Renal cortex interstitium (tissue), 11 donors: ENCODE measurements around the gene SAT1. TPM values are rescaled to one million over a fixed set of nuclear protein-coding genes. Genes with fewer than 3 reads are reported as not detected.

ENCODE experiments used
- DNase-seq, 11 donors: peaks; one replicate each; pipeline ENCODE4 v3.0.0-alpha.2; 2013; ENCODE audit warnings: low read depth in 9 of 11, low spot score in 4 of 11; ENCODE audit errors: extremely low read depth in 1 of 11
- polyA plus RNA-seq, 3 donors: library from polyadenylated mRNA; unstranded; fragments of 120-200 nt; gene quantifications; one replicate each; pipeline ENCODE4 v1.2.1, GENCODE V29; 2013; ENCODE audit not compliant: insufficient read length in 3 of 3

SAT1 gene
- polyA plus RNA-seq, 3 donors, result 194 to 321 (median 262) TPM

GRCh38 chrX:23820235-23820782 lies 37.3 kb downstream of the SAT1 start:
- DNase-seq, result no peak

- no peak for DNase-seq
Observed at GRCh38 chrX:23821847-23822246, 38.9 kb downstream of the SAT1 start.

- DNase-seq, result no peak
Observed at GRCh38 chrX:23822397-23822796, 39.4 kb downstream of the SAT1 start.

GRCh38 chrX:23822841-23823240 lies 39.9 kb downstream of the SAT1 start:
- no peak for DNase-seq

GRCh38 chrX:23825675-23826074 lies 42.7 kb downstream of the SAT1 start:
- no peak for DNase-seq

- no peak for DNase-seq
Observed at GRCh38 chrX:23826216-23826615, 43.2 kb downstream of the SAT1 start.

- DNase-seq, result no peak
Observed at GRCh38 chrX:23826653-23827052, 43.7 kb downstream of the SAT1 start.

GRCh38 chrX:23828881-23829280 lies 45.9 kb downstream of the SAT1 start:
- DNase-seq, result no peak

- no peak for DNase-seq
Observed at GRCh38 chrX:23832721-23833120, 49.7 kb downstream of the SAT1 start.

Other genes with a start within 250 kb of the SAT1 start
- gene PRDX4, start 115.7 kb upstream of the SAT1 start, polyA plus RNA-seq, result 100 to 1,000 TPM in 2 of 3 donors, 10 to 100 TPM in 1; 83.9 to 125 (median 107) TPM
- 10 to 100 TPM; 30.3 to 46.6 (median 37.2) TPM for gene ACOT9, start 39.9 kb upstream of the SAT1 start, polyA plus RNA-seq
- 10 to 100 TPM; 33.9 to 44.4 (median 37.2) TPM for gene APOO, start 124.8 kb downstream of the SAT1 start, polyA plus RNA-seq
- gene CXorf58, start 124.8 kb downstream of the SAT1 start, polyA plus RNA-seq, result under 1 TPM; 0.06 to 0.15 (median 0.14) TPM
- 10 to 100 TPM; 13.2 to 16.6 (median 14.0) TPM for gene KLHL15, start 244.0 kb downstream of the SAT1 start, polyA plus RNA-seq